ENCODE measurements around the gene FRS3. TPM values are rescaled to one million over a fixed set of nuclear protein-coding genes. Genes with fewer than 3 reads are reported as not detected.

Gene FRS3
- total and polyA plus RNA-seq, 2 of the 13 experiments (the other 11 are each of a cell fraction or from before 2014, with no cell fraction given) = 3.0 to 7.4 TPM

- TF ChIP-seq MLLT10 (CRISPR knock-in tag; IDR thresholded peaks at IDR 0.05) (no peak), ZBTB46 (CRISPR knock-in tag; IDR thresholded peaks at IDR 0.05; ENCODE audit: borderline replicate concordance) (0 out of 2 replicates have a peak, but pooled peaks have one; percentile 66), AGO2 (optimal IDR thresholded peaks at IDR 0.05; ENCODE audit: low read depth, low read length) (peak; percentile 27), ZNF609 (CRISPR knock-in tag; IDR thresholded peaks at IDR 0.05; ENCODE audit: borderline replicate concordance) (0 out of 2 replicates have a peak, but pooled peaks have one; percentile 42), BRF2 (CRISPR knock-in tag; IDR thresholded peaks at IDR 0.05) (no peak), PPARG (CRISPR knock-in tag; conservative IDR thresholded peaks at IDR 0.05) (no peak), SCMH1 (CRISPR knock-in tag; IDR thresholded peaks at IDR 0.05; ENCODE audit: borderline replicate concordance) (no peak), HNF1A (IDR thresholded peaks at IDR 0.05; ENCODE audit: low read depth) (no peak), HNF1A (CRISPR knock-in tag; IDR thresholded peaks at IDR 0.05; ENCODE audit: borderline replicate concordance) (no peak), NR2F2 (IDR thresholded peaks at IDR 0.05; ENCODE audit: borderline replicate concordance, low read depth) (no peak), ZNF782 (CRISPR knock-in tag; IDR thresholded peaks at IDR 0.05; ENCODE audit: borderline replicate concordance) (0 out of 2 replicates have a peak, but pooled peaks have one; percentile 35), SMC3 (IDR thresholded peaks at IDR 0.05; ENCODE audit: low read length) (no peak)
- TF ChIP-seq, protein P1, sequence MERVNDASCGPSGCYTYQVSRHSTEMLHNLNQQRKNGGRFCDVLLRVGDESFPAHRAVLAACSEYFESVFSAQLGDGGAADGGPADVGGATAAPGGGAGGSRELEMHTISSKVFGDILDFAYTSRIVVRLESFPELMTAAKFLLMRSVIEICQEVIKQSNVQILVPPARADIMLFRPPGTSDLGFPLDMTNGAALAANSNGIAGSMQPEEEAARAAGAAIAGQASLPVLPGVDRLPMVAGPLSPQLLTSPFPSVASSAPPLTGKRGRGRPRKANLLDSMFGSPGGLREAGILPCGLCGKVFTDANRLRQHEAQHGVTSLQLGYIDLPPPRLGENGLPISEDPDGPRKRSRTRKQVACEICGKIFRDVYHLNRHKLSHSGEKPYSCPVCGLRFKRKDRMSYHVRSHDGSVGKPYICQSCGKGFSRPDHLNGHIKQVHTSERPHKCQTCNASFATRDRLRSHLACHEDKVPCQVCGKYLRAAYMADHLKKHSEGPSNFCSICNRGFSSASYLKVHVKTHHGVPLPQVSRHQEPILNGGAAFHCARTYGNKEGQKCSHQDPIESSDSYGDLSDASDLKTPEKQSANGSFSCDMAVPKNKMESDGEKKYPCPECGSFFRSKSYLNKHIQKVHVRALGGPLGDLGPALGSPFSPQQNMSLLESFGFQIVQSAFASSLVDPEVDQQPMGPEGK (CRISPR knock-in tag; IDR thresholded peaks at IDR 0.05) = peak; percentile 23; the same call in 1 of the 2 replicates
These were observed 54.9 kb downstream of the FRS3 start (continued) for GRCh38 chr6:41724586-41725501.
